Sigmoid colon (tissue), 7 donors: ENCODE results near the gene EME2. TPM values are rescaled to one million over a fixed set of nuclear protein-coding genes. Genes with fewer than 3 reads are reported as not detected.

Source experiments
- DNase-seq: peaks from one replicate; pipeline ENCODE4 v3.0.0-alpha.2; 2019
- H3K27ac ChIP-seq, 4 donors: fragments of 200-600 bp; sonication (generic); one replicate each; pipeline ENCODE4 v1.5.1; 2016 to 2019; ENCODE audit warnings: mild to moderate bottlenecking in 1 of 4
- H3K27me3 ChIP-seq, 3 donors: fragments of 200-600 bp; sonication (generic); one replicate each; pipeline ENCODE4 v1.5.1; 2019; ENCODE audit warnings: mild to moderate bottlenecking in 1 of 3
- H3K36me3 ChIP-seq, 4 donors: fragments of 200-600 bp; sonication (generic); one replicate each; pipeline ENCODE4 v1.5.1; 2016 to 2019
- H3K4me1 ChIP-seq, 4 donors: fragments of 200-600 bp; sonication (generic); one replicate each; pipeline ENCODE4 v1.5.1; 2017 to 2019
- H3K4me3 ChIP-seq, 4 donors: fragments of 200-600 bp; sonication (generic); one replicate each; pipeline ENCODE4 v1.5.1; 2017 to 2019; ENCODE audit warnings: mild to moderate bottlenecking in 2 of 4, moderate library complexity in 1 of 4
- H3K9me3 ChIP-seq, 4 donors: fragments of 200-600 bp in 3 of 4; sonication (generic) in 3 of 4; one replicate each; pipeline versions ENCODE4 v1.5.1 to v1.6.1; 2013 to 2019
- CTCF ChIP-seq, 4 experiments: fragments of 450-650 bp in 3 of 4; fragments of 200-600 bp in 1 of 4; IDR thresholded peaks; one replicate each; pipeline ENCODE4 v1.5.1; 2016 to 2019; ENCODE audit warnings: antibody characterized with exemption in 4 of 4, mild to moderate bottlenecking in 3 of 4, moderate library complexity in 2 of 4
- EP300 ChIP-seq, 4 donors: sonication (generic); formaldehyde crosslinking; IDR thresholded peaks; one replicate each; pipeline ENCODE4 v1.6.1; 2017; ENCODE audit warnings: antibody characterized with exemption in 4 of 4
- POLR2A ChIP-seq, 2 donors: fragments of 450-650 bp; IDR thresholded peaks; one replicate each; pipeline ENCODE4 v1.6.1; 2016; ENCODE audit warnings: antibody characterized with exemption in 2 of 2, mild to moderate bottlenecking in 2 of 2, moderate library complexity in 2 of 2
- POLR2AphosphoS5 ChIP-seq, 4 donors: sonication (generic); formaldehyde crosslinking; IDR thresholded peaks; one replicate each; pipeline ENCODE4 v1.6.1; 2017; ENCODE audit warnings: antibody characterized with exemption in 4 of 4
- WGBS, 2 donors: extraction: QIAGEN DNeasy Blood & Tissue Kit; methylation state at CpG; one replicate each; pipeline ENCODE4 v1.1.7; 2013; 5-methylcytosine and 5-hydroxymethylcytosine counted together
- intact Hi-C: fragments of 100-400 bp; cut with DNase I; formaldehyde crosslinking; loops from one replicate; pipeline ENCODE4 v1.15.1; 2023
- polyA plus RNA-seq, 3 donors: library from polyadenylated mRNA; stranded (reverse); fragments of 200-250 nt; gene quantifications; one replicate each; pipeline ENCODE4 v1.2.3, GENCODE V29; 2013
- total RNA-seq, 4 donors: library from RNA; depleted of rRNA; stranded (reverse); fragments of >200 nt; gene quantifications; one replicate each; pipeline ENCODE4 v1.1.0, GENCODE V29; 2016
- donor health status: healthy with polysubstance abuse.
- donor health status: Bipolar disorder and iron deficiency.
- donor health status: healthy.

The EME2 gene
- total and polyA plus RNA-seq, 7 donors: 1.8 to 17.1 (median 5.2) TPM

- intact Hi-C loops: no loop called here
- H3K9me3 ChIP-seq: no peaks in the 10 kb centered on the region
- H3K4me1 ChIP-seq: peaks cover 0 to 24% (median 22%) of the 10 kb centered on the region in 4 donors
- TF ChIP-seq POLR2AphosphoS5 (IDR thresholded peaks at IDR 0.05): no peak
- no peak for TF ChIP-seq CTCF (IDR thresholded peaks at IDR 0.05)
- TF ChIP-seq EP300 (IDR thresholded peaks at IDR 0.05): no peak
- TF ChIP-seq POLR2A (IDR thresholded peaks at IDR 0.05): no peak
- no peak overlapping the region for H3K27ac ChIP-seq
- H3K27me3 ChIP-seq: no peaks in the 10 kb centered on the region
- DNase-seq: no peak
- H3K4me3 ChIP-seq: no peak overlapping the region
- peaks cover 55 to 73% (median 59%) of the 10 kb centered on the region in 4 donors for H3K36me3 ChIP-seq
- WGBS, 2 donors: 90% methylated on average over 18 of the region's 18 CpGs
Observed at GRCh38 chr16:1766701-1767100, 5.9 kb upstream of the EME2 start.

DNA sequence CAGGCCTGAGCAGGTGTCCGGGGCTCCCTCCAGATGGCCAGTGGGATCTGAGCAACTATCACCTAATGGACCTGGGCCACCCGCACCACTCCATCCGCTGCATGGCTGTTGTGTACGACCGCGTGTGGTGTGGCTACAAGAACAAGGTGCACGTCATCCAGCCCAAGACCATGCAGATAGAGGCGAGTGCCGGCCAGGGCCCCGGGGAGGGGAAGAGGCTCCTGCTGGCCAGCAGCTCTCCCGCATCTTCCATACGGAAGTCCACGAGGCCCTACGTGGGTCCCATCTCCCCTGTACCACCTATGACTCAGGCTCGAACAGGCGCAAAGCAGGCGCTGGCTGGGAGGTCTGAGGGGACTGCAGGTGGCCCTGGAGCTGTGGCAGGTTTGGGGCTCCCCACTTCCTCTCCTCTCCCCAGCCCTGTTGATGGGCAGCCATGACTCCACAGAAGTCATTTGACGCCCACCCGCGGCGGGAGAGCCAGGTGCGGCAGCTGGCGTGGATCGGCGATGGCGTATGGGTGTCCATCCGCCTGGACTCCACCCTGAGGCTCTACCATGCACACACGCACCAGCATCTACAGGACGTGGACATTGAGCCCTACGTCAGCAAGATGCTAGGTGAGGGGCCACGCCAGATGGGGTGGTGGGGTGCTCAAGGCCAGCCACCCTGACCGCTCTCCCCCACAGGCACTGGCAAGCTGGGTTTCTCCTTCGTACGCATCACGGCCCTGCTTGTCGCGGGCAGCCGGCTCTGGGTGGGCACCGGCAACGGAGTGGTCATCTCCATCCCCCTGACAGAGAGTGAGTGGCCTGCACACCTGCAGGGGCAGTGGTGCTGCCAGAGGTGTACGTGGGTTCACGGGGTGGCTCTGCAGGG, 5.3 kb upstream of the EME2 start:
- Histone ChIP-seq H3K36me3 (peaks cover 53 to 66% (median 55%) of the 10 kb centered on the region in 4 donors), H3K27ac (no peak overlapping the region), H3K4me3 (no peak overlapping the region), H3K9me3 (no peaks in the 10 kb centered on the region), H3K4me1 (peaks cover 0 to 31% (median 28%) of the 10 kb centered on the region in 4 donors), H3K27me3 (no peaks in the 10 kb centered on the region)
- 93 to 94% methylated on average over 42 of the region's 42 CpGs for WGBS, 2 donors
- intact Hi-C loops: no loop called here
- no peak for DNase-seq
- no peak for TF ChIP-seq POLR2A (IDR thresholded peaks at IDR 0.05)
- TF ChIP-seq POLR2AphosphoS5 (IDR thresholded peaks at IDR 0.05): no peak
- no peak for TF ChIP-seq CTCF (IDR thresholded peaks at IDR 0.05)
- TF ChIP-seq EP300 (IDR thresholded peaks at IDR 0.05): no peak

- Histone ChIP-seq H3K36me3 (peaks cover 45 to 58% (median 47%) of the 10 kb centered on the region in 4 donors), H3K4me3 (no peak overlapping the region), H3K4me1 (peaks cover 0 to 35% (median 30%) of the 10 kb centered on the region in 4 donors), H3K27me3 (no peaks in the 10 kb centered on the region), H3K27ac (no peak overlapping the region), H3K9me3 (no peaks in the 10 kb centered on the region)
- TF ChIP-seq POLR2A (IDR thresholded peaks at IDR 0.05) (no peak), EP300 (IDR thresholded peaks at IDR 0.05) (no peak), POLR2AphosphoS5 (IDR thresholded peaks at IDR 0.05) (no peak), CTCF (IDR thresholded peaks at IDR 0.05) (no peak)
- intact Hi-C loops: no loop called here
- DNase-seq: no peak
- WGBS, 2 donors: 89 to 90% methylated on average over 41 of the region's 41 CpGs
Observed at GRCh38 chr16:1768061-1768766, 4.4 kb upstream of the EME2 start.

DNA sequence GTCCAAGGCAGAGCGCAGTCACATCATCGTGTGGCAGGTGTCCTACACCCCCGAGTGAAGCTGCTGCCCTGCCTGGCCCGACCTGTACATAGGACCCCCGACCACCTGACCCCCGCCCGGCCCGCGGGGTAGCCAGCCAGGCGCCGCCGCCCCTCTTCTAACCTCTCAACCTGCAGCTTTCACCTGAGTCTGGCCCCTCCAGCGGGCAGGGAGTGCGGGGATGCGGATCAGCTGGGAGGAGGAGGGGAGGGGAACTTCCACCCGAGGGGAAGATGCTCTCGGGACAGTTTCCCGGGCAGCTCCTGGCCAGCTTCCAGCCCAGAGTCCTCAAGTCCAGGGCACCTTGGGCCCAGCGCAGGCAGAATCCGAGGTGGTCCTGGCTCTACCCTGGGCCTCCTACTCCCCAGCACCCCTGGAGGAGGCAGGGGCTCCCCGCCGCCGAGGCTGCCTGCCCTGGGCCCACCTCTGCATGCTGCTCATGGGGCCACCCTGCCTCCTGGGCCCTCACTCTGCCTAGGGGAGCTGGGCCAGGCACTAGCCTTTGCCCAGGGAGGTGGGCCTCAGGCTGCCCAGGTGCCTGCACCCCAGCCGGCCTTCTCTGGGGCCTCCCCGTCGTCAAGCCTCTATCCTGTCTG, 3.7 kb upstream of the EME2 start:
- peaks cover 41 to 51% (median 45%) of the 10 kb centered on the region in 4 donors for H3K36me3 ChIP-seq
- no peaks in the 10 kb centered on the region for H3K9me3 ChIP-seq
- peak overlapping the region in 3 of 4 donors; percentile 91 to 97 (median 96) for H3K27ac ChIP-seq
- intact Hi-C loops: no loop called here
- no peak overlapping the region for H3K4me3 ChIP-seq
- DNase-seq: no peak
- 81 to 85% methylated on average over 26 of the region's 26 CpGs for WGBS, 2 donors
- H3K4me1 ChIP-seq: peaks cover 0 to 41% (median 33%) of the 10 kb centered on the region in 4 donors
- H3K27me3 ChIP-seq: no peaks in the 10 kb centered on the region
- TF ChIP-seq POLR2A (IDR thresholded peaks at IDR 0.05) (no peak), POLR2AphosphoS5 (IDR thresholded peaks at IDR 0.05) (peak in 1 of 4 donors; percentile 3)
